ENCODE measurements around the gene KBTBD3.
"Not testable (repeated sequence)": the region's sequence is repeated elsewhere in the genome, so short reads cannot be mapped to it uniquely, and the experiment has no call there.

The KBTBD3 gene

GRCh38 chr11:106014620-106015019 is 62.5 kb downstream of the KBTBD3 start:
- ChIA-PET CTCF (interaction anchor here (1.3 kb wide), 1 partner anchor 9 kb away, joined by 4 read pairs; no protein-coding TSS in a partner anchor), POLR2A (no interaction called here)
- no peak for DNase-seq (ENCODE audit: extremely low spot score)
- no peak for TF ChIP-seq CTCF (IDR thresholded peaks at IDR 0.05; ENCODE audit: control extremely low read depth, extremely low read depth, low read depth, missing control alignments)

GRCh38 chr11:106014035-106014434 is 63.1 kb downstream of the KBTBD3 start:
- no peak for DNase-seq (ENCODE audit: extremely low spot score)
- TF ChIP-seq CTCF (IDR thresholded peaks at IDR 0.05; ENCODE audit: control extremely low read depth, extremely low read depth, low read depth, missing control alignments), result no peak
- CTCF ChIA-PET, result no interaction called here
- POLR2A ChIA-PET, result no interaction called here

GRCh38 chr11:106012744-106013143 is 64.4 kb downstream of the KBTBD3 start:
- no peak for DNase-seq (ENCODE audit: extremely low spot score)
- ChIA-PET CTCF (no interaction called here), POLR2A (no interaction called here)
- no peak for TF ChIP-seq CTCF (IDR thresholded peaks at IDR 0.05; ENCODE audit: control extremely low read depth, extremely low read depth, low read depth, missing control alignments)

GRCh38 chr11:106011481-106011880 is 65.7 kb downstream of the KBTBD3 start:
- ChIA-PET POLR2A (no interaction called here), CTCF (interaction anchor here (1.4 to 2.3 kb wide), 2 partner anchors 10 to 16 kb away, joined by 5 to 7 read pairs; no protein-coding TSS in a partner anchor)
- no peak for DNase-seq (ENCODE audit: extremely low spot score)
- no peak for TF ChIP-seq CTCF (IDR thresholded peaks at IDR 0.05; ENCODE audit: control extremely low read depth, extremely low read depth, low read depth, missing control alignments)

GRCh38 chr11:106003094-106003493 is 74.1 kb downstream of the KBTBD3 start:
- POLR2A ChIA-PET; CTCF ChIA-PET; DNase-seq (ENCODE audit: extremely low spot score): not testable (repeated sequence)

- TF ChIP-seq CTCF (IDR thresholded peaks at IDR 0.05; ENCODE audit: control extremely low read depth, extremely low read depth, low read depth, missing control alignments), result no peak
- POLR2A ChIA-PET, result no interaction called here
- CTCF ChIA-PET, result interaction anchor here (1.1 to 1.7 kb wide), 2 partner anchors 10 to 15 kb away, joined by 6 to 7 read pairs; no protein-coding TSS in a partner anchor
- no peak for DNase-seq (ENCODE audit: extremely low spot score)
Measured at GRCh38 chr11:106001304-106002012, 75.7 kb downstream of the KBTBD3 start.
